GM21526 (cell line): ENCODE data around the gene TPST2.
"Not testable (repeated sequence)": the region's sequence is repeated elsewhere in the genome, so short reads cannot be mapped to it uniquely, and the experiment has no call there.

Source experiments
- ATAC-seq: cut with Tn5 transposase; IDR thresholded peaks from one replicate; pipeline ENCODE4 v1.9.1; 2021; ENCODE audit warnings: moderate library complexity; ENCODE audit not compliant: unreplicated experiment, low FRiP score

The TPST2 gene

DNA sequence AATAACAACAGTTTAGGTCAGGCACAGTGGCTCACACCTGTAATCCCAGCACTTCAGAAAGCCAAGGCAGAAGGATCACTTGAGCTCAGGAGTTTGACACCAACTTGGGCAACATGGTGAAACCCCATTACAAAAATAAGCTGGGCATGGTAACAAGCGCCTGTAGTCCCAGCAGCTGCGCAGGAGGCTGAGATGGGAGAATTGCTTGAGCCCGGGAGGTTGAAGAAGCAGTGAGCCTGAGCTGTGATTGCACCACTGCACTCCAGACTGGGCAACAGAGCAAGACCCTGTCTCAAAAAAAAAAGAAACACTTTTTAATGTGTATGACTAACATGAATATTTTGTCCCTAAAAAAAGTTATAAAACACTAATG is 53.2 kb downstream of the TPST2 start:
- no peak for ATAC-seq

DNA sequence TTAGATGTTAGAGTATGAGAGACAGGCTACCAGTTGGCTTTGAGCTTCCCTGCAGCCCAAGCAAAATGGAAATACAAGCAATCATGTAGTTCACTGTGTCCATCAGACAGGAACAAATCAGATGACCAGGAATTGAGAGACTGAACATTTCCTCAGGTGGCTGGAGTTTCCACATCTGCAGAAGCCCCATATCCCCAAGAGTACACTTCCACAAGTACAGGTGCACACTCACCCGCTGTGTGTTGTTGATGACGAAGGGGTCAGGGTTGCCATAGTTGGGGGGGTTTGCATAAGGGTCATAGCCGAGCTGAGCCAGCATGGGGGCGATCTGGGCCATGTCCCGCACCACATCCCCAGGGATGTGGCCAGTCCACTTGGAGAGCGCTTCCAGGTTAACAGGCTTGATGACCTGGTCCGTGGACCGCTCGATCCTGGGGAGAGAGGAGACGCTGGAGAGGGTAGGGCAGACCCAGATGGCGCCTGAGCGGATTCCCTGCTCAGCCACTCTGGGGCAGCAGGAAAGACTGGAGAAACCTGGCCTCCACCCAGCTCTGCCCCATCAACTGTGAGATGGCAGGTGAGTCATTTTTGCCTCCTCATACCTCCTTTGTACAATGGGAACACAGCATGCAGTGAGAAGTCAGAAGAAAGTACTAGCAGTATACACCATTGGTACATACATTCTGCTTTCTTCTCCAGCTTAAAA is 53.7 kb downstream of the TPST2 start:
- no peak for ATAC-seq

DNA sequence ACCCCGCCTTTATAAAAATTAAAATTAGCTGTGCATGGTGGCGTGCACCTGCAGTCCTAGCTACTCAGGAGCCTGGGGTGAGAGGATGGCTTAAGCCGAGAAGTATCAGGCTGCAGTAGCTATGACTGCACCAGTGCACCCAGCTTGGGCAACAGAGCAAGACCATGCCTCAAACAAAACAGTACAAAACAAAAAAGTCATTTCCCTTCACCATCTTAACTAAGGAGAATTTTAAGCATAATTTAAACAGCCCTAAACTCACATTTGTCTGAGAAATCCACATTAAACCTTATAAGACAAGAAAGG is 54.4 kb downstream of the TPST2 start:
- no peak for ATAC-seq

DNA sequence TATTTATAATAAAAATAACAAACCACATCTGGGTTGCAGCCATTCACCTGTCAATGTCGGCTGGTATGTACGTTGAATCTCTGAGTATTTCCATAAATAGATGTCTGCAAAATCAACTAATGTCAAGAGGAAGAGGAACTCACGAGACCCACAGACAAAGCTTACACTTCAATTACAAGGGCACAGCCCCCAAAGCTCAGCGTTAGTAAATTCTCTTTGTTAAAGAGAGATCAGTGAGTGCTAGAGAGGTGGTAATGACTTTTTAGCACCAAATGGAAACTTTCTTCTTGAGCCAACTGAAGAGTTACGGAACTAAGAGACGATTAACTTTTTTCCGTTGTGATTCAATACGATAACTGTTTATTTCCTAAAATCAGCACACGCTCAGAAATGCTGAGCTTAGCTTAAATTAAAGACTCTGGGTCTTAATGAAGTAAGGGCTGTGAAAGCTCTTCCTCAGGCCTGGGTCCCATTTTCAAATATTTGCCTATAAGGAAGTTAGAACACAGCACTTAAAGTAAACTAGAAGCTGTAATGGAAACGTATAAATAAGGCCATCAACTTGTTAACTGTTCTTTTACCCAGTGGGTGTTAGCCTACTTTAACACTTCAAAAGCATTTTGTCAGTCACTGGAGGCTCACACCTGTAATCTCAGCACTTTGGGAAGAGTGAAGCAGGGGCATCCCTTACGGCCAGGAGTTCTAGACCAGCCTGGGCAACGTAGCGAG is 54.9 kb downstream of the TPST2 start:
- ATAC-seq: no peak

DNA sequence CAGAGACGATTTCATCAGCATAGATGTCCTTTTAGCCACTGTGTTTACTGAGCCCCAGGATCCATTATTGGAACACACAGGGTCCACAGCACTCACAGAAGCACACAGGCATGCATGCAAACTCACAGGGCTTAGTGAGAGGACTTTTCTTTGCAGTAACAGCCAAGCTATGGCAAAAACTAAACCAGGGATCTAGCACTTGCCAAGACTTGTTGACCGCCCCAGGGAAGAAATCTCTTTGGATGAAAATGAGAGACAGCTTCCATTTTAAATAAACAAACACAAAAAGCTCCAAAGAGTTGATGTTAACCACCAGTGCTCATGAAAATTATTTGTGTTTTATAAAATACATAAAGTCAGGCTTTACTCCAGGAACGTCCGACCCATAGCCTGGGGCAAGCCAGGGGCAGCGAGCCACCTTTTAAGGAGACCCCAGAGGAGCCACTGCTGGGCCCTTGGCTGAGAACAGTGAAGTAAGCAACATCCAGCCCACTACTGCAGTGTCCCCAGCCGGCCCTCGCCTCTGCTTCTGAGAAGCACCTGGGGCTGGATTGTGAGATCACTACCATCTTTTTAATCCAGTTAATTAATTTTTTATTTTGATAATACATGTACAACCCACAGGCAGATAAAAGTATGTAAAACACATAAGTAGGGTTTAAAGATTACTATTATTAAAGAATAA is 55.6 kb downstream of the TPST2 start:
- no peak for ATAC-seq

DNA sequence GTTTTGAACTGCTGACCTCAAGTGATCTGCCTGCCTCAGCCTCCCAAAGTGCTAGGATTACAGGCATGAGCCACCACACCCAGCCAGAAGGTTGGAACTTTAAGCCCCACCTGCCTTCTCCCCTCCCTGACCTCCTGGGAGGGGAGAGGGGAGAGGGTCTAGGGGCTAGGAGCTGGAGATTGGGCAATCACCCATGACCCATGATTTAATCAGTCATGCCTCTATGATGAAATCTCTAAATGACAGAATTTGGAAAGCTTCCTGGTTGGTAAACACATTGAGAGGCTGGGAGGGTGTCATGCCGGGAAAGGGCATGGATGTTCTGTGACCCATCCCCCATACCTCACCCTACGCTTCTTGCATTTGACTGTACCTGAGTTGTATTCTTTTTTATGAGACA is 60.6 kb downstream of the TPST2 start:
- ATAC-seq: no peak

DNA sequence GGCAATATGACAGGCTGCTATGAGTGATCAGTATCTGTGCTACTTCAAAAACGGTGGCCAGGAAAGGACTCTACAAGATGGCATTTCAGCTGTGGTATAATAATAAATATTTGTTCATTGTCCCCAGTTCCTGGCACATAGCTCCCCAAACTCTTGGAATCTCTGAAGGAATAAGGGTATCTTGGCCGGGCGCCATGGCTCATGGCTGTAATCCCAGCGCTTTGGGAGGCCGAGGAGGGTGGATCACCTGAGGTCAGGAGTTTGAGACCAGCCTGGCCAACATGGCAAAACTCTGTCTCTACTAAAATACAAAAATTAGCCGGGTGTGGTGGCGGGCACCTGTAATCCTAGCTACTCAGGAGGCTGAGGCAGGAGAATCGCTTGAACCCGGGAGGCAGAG is 61.4 kb downstream of the TPST2 start:
- not testable (repeated sequence) for ATAC-seq

DNA sequence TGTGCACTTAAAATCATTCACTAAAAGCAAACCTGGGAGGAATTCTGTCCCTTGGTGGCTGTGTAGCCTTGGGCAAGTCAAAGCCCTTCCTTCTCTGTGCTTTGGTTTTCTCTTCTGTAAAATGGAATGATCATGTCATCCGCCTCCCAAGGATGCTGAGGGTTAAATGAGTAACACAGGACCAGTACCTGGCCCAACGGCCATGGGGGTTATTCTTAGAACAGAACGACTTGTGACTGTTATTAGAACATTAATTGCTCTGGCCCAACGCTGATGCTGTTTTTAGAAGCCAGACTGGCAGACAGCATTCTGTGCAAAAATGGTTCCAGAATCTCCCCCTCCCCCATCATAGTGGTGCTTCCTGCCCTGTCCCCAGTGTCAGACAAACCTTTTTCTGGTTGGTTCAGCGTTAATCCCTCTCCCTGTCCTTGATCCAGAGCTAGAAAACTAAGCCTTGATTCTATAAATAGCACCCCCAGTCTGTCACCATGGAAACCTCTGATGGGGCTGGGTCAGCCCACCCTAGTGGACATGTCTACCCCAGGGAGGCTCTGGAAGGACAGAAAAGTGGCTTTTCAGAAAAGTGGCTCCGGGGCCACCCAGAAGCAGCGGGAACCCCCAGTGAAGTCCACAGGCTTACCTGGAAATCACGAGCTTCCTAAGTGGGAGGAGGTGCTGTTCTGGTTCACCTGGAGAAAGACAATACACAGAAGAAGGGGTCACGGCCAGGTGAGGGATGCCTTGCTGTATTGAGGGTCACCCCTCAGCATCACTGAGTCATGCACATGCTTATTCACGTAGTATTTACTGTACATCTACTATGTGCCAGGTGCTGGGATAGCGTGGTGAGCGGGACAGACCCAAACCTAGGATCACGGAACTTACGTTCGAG is 62.1 kb downstream of the TPST2 start:
- no peak for ATAC-seq

DNA sequence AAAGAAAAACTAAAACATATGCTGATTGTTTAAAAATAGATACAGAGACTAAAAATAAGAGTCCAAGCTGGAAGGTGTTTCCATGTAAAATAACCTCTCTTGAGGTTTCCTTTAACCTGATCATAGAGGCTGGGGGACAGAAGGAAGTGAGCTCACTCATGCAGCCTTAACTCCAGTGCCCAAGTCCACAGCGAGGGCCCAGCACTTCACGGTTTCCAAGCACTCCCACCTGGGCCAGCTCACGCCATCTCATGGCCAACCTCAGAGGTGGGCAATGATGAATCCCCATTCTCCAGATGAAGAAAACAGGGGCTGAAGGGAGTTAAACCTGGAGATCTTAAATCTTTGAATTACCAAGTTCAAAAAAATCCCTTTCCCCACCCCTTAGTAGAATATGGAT is 62.8 kb downstream of the TPST2 start:
- ATAC-seq: no peak

DNA sequence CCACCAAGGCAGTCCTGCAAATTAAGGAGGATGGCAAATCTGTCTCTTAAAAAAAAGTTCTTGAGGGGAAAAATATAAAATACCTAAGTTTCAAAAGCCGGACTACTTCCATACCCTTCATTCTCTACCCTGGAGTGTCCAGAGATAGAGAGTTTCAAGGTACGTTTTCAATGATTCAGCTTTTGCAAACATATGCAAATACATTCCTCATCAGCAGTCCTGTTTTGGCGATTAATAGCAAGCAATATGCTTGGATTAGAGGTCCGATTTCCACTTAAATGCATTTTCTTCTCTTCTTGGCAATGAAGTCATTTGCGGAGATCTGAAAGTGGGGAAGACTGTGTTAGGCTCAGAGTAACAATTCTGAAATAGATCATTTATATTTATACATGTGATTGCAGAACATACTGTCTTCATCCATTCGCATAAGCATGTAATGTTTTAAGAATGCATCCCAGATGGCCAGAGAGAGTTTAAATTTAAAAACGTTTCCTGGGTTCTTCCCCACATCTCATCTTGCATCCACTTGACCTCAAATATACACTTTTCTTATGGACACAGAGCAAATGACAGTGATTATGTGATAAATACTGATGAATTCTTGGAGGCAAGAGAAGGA is 63.9 kb downstream of the TPST2 start:
- no peak for ATAC-seq

DNA sequence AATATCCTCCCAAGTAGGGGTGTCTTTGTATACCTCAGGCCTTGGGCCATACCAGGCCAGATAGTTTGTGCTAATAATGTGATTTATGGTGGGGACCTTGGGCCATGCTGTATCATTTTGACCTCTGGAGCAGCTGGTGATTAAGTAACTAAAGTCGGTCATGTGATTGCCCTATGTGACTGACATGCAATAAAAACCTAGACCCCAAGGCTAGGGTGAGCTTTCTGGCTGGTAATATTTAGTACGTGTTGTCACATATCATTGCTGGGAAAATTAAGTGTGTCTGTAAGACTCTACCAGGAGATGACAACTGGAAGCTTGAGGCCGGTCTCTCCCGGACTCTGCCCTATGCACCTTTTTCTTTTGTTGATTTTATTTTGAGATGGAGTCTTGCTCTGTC is 65.1 kb downstream of the TPST2 start:
- ATAC-seq: no peak

DNA sequence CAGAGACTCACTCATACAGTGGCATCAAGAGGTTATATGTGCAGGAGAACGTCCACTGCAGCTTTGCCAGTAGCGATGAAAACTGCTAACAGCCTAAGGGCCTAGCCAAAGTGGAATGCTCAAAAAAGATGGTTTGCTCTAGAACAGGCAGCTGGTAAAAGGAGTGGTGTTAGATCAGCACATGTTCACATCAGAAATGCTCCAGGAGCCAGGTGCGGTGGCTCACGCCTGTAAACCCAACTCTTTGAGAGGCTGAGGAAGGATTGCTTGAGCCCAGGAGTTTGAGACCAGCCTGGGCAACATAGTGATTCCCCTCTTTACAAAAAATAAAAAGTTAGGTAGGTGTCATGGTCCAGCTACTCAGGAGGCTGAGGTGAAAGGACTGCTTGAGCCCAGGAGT is 67.3 kb downstream of the TPST2 start:
- no peak for ATAC-seq

DNA sequence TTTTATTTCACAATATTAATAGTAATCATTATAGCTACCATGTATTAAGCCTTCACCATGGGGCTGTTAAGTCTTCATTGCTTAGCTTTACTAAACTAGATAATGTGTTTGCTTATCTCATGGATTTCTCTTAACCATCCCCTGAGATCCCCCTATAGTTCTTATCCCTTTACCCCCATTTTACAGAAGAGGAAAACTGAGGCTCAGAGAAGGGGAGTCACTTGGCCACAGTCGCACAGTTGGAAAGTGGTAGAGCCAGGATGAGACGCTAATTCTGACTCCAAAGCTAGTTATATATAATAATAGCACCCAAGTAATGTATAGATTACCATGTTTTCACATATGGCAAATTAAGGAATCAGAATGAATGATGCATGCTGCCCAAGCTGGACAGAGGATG is 67.9 kb downstream of the TPST2 start:
- no peak for ATAC-seq

DNA sequence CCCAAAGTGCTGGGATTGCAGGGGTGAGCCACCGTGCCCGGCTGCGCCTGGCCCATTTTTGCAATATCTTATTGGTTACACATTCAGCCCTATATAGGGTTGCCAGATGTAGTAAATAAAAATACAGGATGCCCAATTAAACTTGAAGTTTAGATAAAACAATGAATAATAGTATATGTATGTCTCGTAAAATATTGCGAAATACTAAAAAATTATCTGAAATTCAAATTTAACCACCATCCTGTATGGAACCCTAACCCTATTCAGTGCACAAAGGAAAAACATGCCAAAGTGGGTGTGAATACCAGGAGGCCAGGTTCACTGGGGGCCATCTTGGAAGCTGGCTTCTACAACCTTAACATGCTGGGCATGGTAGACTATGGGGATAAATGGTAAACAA is 72.5 kb downstream of the TPST2 start:
- ATAC-seq: no peak

DNA sequence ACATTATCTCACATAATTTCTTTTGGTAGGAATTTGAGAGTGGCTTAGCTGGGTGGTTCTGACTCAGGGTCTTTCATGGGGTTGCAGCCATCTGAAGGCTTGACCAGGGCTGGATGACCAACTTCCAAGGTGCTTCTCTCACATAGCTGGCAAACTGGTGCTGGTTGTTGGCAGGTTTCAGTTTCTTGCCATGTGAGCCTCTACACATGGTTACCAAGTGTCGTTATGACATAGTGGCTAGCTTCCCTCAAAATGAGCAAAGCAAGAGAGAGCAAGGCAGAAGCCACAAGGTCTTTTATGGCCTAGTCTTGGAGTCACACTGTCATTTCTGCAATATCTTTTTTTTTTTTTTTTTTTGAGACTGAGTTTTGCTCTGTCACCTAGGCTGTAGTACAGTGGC is 73.4 kb downstream of the TPST2 start:
- no peak for ATAC-seq

DNA sequence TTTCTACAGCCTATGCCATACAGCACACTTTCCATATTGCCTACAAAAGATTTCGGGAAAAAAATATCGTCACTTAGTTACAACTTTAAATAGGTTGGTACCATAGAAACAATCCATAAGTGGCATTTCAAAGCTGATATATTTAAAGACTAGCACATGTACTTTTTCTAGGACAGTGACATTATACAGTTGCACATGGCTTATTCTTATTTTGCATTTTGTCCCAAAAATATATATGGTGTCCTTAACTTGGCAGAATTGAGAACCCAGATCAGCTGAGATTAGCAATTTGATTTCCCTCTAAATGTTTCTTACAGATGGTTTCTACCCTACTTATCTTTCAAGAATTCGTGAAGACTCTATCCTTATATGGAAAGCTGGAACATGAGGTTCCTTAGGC is 74.0 kb downstream of the TPST2 start:
- ATAC-seq: no peak

DNA sequence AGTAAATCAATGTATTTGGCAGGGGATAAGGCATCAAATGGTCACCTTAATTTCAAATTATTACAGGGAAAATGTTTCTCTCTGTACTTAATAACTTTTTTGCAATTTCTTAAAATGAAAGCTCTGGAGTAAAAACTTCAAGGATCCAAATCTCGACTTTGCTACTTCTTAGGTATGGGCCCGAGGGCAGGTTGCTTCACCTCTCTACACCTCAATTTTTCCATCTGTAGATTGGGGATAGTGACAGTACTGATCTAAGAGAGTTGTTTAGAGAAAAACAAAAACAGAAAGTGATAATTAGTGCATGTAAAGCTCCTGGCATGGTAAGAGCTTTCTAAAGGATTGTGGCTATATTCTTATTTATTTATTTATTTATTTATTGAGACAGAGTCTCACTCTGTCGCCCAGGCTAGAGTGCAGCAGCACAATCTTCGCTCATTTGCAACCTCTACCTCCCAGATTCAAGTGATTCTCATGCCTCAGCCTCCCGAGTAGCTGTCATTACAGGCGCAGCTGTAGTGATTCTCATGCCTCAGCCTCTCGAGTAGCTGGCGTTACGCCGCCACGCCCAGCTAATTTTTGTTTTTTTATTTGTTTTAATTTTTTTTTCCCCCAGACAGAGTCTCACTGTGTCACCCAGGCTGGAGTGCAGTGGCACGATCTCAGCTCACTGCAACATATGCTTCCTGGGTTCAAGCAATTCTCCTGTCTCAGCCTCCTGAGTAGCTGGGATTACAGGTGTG is 75.3 kb downstream of the TPST2 start:
- ATAC-seq: no peak

DNA sequence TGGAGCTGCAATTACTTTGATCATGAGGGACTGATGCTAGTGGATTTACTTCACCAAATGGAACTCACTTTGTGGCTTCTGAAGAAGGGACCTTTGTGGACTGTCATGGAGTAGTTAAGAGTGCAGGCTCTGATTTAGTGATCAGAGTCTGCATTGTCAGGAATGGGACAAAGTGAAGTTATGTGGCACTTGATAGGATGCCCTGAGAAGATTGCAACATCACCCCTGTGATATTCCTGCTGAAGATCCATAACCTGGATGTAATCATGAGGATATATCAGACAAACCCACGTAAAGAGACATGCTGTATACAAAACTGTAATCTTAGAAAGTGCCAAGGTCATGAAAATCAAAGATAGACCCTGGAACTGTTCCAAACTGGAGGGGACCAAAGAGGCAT is 76.1 kb downstream of the TPST2 start:
- ATAC-seq: no peak

DNA sequence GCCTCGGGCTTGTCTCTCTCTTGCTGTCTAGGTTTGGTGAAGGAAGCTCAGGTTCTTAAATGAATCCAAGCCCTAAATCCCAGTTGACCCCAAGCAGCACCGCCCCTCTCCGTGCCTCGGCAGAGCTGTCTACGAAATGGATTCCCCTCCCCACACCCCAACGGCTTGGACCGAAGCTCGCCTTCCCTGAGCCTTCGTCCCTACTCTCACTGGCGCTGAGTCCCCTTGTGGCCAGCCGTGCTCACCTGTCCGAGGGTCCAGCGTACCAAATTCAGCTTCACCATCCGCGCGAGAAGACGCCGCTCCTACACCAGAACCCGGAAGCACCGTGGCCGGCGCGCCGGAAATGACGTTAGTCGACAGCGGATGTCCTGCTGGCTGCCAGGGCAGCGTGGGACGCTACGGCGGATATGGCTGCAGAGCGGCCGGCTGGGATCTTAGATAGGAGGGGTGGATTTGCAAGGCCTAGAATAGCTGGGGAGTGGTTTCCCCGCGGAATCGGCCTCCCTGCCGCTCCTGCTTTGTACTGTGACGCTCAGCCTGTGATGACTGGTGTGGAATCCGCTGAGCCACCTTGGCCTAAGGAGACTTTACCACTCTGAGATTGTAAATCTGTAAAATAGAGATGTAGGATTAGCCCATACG is 77.7 kb downstream of the TPST2 start, which contains the start of gene TFIP11:
Gene TFIP11 (minus strand): TSS at position 325 of the 645 bp plus-strand sequence. CDS start 2,201 bp downstream, outside the sequence.
- ATAC-seq: peak; percentile 80
